HK-2 (cell line): ENCODE data around the gene METTL8.
A peak's percentile ranks its signal among the peaks of the same experiment; 100 is the strongest.
"Not testable (repeated sequence)": the region's sequence is repeated elsewhere in the genome, so short reads cannot be mapped to it uniquely, and the experiment has no call there.

ENCODE experiments used
- DNase-seq: peaks from one replicate; pipeline ENCODE4 v3.0.0-alpha.2; 2018; ENCODE audit not compliant: unreplicated experiment

METTL8 gene

GRCh38 chr2:171311589-171311988 is 122.2 kb downstream of the METTL8 start:
- DNase-seq: not testable (repeated sequence)

GRCh38 chr2:171310889-171311288 is 122.9 kb downstream of the METTL8 start:
- DNase-seq: no peak

GRCh38 chr2:171309455-171310286 is 124.1 kb downstream of the METTL8 start:
- DNase-seq: no peak

- no peak for DNase-seq
Observed at GRCh38 chr2:171308280-171309054, 125.3 kb downstream of the METTL8 start.

- DNase-seq: no peak
Observed at GRCh38 chr2:171307560-171307959, 126.2 kb downstream of the METTL8 start.

- DNase-seq: no peak
Observed at GRCh38 chr2:171297956-171298355, 135.8 kb downstream of the METTL8 start.

- DNase-seq: no peak
Observed at GRCh38 chr2:171294608-171295007, 139.2 kb downstream of the METTL8 start.

GRCh38 chr2:171293661-171294060 is 140.1 kb downstream of the METTL8 start:
- no peak for DNase-seq

GRCh38 chr2:171289991-171290390 is 143.8 kb downstream of the METTL8 start:
- no peak for DNase-seq

- DNase-seq: no peak
Observed at GRCh38 chr2:171289316-171289715, 144.5 kb downstream of the METTL8 start.

- DNase-seq: no peak
Observed at GRCh38 chr2:171287611-171288010, 146.2 kb downstream of the METTL8 start.

GRCh38 chr2:171287036-171287571 is 146.7 kb downstream of the METTL8 start:
- no peak for DNase-seq

GRCh38 chr2:171281110-171281509 is 152.7 kb downstream of the METTL8 start:
- no peak for DNase-seq

- no peak for DNase-seq
Observed at GRCh38 chr2:171279983-171280790, 153.6 kb downstream of the METTL8 start.

GRCh38 chr2:171274757-171275156 is 159.0 kb downstream of the METTL8 start:
- no peak for DNase-seq

- DNase-seq: peak; percentile 59
Observed at GRCh38 chr2:171271971-171272436, 161.8 kb downstream of the METTL8 start.

GRCh38 chr2:171271386-171271785 is 162.4 kb downstream of the METTL8 start:
- DNase-seq: no peak

GRCh38 chr2:171267855-171268629 is 165.7 kb downstream of the METTL8 start:
- no peak for DNase-seq
